Measurements from ENCODE around the gene ADD2. TPM values are rescaled to one million over a fixed set of nuclear protein-coding genes. Genes with fewer than 3 reads are reported as not detected.

The ADD2 gene
- total RNA-seq, 1 donor from 2014 or later = not detected

DNA sequence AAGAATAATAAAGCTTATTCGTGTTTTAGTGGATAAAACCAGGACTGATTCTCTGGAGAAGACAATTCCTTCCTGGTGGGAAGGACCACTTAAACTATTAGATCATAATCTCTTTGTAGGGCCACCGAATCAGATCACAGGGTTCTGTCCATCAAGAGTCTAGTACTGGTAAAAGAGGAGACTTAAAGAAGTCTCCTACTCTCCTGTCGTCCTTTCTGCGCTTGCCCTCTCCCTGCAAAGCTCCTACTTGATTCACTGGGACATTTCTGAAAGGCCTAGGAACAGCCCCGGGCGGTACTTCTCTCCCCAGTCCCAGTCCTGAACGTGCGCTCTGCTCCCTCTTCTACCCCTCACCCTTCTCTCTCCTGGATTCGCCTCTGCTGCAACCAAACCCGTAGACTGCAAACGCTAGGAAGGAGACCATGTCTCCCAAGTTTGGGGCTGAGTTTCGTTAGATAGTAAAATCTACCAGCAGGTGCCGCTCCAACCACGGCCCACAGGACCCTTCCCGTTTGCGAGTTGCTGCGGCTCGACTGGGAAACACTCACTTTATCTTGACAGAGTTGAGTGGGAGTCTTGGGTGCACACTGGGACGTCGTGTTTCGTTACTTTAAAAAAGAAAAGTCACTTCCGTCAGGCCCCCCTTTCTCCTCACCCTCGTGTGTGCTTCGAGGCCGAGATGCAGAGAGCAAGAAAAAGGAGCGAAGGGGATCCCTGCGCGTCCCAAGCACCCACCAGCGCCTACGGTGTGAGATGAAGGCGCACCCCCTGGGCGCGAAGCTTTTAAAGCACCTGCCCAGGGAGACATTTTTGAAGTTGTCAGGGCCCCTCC, 21.5 kb upstream of the ADD2 start:
- peak; percentile 50 for DNase-seq (ENCODE audit: low read depth)

DNA sequence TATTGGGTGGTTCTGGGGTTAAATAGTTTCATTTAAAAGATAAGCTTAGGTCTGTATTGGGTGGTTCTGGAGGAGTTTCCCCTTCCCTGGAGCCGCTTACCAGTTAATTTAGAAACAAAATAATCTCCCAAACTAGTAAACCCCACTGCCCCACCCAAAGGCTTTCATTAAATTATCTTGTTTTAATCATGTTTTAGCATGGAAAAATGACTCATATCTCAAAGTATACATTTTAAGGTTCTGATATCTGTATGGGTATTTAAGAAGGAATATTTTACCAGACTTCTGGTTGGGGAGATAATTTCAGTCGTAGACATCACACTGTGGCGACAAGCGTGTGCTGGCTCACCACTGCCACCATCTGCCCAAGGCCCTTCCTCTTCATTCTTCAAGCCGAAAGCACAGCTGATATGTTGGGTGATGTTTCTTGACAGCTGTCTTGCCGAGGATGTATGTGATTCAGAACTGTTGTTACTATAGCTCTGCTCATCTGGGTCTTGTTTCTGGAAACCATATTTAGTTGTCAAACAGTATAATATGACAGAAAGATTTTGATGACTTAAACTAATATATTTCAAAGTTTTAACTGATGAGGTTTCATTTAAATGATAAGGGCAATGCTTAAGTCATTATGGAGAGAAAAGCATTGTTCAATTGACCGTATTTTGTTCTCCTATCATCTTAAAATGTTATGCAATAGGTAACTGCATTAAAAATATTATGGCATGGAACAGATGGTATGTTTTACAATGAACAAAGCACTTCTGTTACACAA, 17.3 kb upstream of the ADD2 start:
- DNase-seq (ENCODE audit: low read depth) = peak; percentile 81

DNA sequence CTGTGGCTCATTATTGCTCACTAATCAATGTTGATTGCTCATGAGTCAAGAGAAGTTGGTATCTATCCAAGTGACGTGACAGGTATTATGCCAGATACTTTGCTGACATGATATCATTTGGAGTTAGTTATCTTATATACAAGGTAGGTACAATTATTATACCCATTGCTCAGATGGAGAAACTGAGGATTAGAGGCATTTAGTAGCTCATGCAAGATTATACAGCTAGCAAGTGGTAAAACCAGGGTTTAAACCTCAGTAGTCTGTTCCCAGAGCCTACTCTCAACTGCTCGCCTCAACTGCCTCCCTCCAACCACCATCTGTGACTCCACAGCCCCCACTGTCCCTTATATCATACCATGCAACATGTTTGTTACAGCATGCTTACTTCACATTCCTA, 16.3 kb upstream of the ADD2 start:
- no peak for DNase-seq (ENCODE audit: low read depth)

DNA sequence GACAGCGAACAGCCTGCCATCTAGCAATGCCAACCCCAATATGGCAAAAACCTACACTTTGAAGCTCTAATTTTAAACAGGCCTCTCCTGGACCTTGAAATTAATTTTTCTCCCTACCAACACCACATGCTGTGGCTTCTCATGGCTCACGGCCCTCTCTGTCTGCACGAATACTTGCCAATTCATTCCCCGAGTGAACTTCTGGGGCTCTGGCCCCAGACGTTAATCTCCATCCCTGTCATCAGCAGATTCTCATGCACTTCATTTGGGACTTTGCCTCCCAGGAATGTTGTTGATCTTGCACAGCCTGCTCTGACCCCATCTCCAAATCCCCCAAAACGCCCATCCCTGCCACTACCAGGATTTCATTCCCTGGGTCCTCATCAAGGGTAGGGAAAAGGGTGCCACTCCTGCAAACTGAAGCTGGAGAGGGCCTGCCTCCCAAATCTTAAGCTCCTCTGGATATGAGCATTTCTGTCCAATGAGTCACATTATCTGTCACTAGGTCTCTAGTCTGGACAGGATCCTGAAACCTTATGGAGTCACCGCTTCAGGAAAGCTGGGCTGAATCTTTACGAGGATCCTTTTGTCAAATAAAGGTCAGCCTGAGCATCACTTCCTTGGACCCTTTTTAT, 12.0 kb upstream of the ADD2 start:
- DNase-seq (ENCODE audit: low read depth) = no peak

DNA sequence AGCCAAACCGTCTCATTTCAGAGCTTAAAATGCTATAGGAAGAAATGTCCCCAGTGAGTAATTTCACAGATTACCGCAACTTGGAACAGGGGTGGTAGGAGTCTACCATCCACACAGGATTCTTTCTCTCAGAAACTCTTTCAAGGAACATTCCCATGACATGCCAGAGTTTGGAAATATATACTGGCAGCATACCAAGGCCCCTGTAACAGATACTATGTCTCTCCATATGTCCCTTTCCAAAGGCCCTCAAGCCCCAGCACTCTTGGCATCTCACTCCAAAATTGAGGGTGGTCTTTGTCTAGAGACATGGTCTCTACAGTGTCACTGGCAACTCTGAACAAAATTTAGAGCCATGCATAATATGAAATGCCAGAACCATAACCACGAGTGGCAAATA, 11.5 kb upstream of the ADD2 start:
- DNase-seq (ENCODE audit: low read depth) = no peak

DNA sequence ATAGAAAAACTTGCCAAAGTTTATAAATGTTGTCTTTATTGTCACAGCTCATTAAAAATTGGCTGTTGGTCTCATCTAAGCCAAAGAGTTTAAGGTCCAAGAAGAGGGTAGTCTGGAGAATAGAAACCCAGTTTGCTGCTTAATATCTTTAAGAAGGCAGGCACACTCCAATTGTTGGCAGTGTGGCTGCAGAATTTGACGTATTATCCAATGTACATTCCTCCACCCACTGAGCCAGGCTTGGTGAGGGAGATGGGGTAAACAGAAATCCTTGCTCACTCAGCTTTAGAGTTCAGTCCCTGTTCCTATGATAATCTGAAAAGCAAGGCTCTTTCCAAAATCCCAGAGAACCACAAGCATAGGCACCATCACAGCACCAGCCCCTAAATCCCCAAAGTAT, 10.7 kb upstream of the ADD2 start:
- DNase-seq (ENCODE audit: low read depth) = no peak

DNA sequence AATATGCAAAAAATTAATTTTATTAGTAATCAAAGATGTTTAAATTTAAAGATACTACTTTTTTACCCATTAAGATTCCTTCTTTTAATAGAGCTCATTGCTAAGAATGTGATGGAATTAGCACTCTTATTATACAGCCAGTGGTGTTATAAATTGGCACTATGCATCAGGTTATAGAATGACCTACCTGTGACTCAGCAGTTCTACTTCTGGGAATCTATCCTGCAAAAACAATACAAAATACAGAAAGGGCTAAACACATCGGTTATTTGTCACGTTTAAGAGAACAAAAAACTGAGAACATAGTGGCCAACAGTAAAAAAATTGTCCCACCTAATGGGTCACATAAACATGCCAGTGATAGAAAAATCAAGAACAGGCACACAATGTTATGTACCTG, 9.4 kb upstream of the ADD2 start:
- DNase-seq (ENCODE audit: low read depth) = no peak

DNA sequence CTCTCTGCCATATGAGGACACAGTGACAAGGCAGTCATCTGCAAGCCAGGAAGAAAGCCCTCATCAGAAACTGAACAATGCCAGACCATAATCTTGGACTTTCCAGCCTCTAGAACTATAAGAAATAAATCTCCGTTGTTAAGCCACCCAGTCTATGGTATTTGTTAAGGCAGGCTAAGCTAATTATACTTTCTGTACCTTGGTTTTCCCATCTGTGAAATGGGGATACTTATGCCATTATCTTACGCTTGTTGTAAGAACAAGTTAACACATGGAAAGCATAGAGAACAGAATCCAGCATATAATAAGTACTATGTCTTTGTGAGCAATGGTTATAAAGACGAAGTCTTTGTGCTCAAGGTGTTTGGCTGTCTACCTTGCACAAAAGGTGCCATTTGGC, 8.3 kb upstream of the ADD2 start:
- no peak for DNase-seq (ENCODE audit: low read depth)

DNA sequence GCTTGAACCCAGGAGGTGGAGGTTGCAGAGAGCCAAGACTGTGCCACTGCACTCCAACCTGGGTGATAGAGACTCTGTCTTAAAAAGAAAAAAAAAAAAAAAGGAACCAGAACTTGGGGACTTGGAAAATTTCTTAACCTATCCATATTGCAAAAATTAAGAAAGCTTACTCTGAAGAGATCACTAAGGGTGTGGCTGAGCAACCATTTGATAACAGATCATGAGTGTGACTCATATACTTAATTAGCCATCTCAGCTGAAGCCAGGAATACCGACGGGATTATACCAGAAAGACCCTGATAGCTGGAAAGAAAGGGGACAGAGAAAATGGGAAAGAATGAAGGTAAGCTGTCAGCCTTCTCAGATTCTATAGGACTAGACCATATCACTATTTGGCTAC, 7.1 kb upstream of the ADD2 start:
- DNase-seq (ENCODE audit: low read depth) = no peak

DNA sequence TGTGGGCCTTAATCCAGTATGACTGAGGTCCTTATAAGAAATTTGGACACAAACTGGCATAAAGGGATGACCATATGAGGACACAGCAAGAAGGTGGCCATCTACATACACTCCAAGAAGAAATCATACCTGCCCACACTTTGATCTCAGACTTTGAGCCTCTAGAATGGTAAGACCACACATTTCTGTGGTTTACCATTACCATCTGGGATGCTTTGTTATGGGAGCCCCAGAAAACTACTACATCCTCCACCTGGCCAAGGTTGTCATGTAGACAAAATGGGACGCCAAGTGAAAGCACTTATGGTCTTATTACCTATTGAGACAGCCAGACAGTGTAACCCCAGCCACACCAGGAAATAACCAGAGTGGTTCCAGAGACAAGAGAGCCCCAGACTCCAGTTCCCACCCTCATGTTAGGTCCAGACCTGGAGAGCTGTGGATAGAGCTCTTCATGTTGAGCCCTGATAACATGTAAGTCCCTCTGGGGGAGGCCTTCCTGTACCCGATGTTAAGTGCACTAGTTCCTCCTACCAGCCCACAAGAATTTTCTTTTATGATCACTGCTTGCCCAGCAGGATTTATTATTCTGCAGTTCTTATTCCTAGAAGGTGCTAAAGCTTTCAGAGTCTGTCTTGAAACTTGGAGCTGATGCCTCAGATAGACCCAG, 4.6 kb upstream of the ADD2 start:
- no peak for DNase-seq (ENCODE audit: low read depth)

DNA sequence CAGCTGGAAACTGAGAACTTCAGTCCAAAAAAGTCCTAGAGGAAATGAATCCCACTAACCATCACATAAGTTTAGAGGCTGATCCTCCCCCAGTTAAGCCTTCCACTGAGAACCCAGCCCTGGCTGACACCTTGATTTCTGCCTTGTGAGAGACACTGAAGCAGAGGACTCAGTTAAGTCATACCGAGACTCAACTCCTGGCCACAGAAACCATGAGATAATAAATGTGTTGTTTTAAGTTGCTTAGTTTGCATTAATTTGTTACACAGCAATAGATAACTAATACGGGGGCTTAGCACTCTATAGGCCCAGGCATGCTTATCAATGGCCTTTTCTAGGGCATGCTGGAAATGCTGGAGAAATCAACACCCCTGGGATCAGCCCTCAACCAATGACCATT, 3.4 kb upstream of the ADD2 start:
- no peak for DNase-seq (ENCODE audit: low read depth)

DNA sequence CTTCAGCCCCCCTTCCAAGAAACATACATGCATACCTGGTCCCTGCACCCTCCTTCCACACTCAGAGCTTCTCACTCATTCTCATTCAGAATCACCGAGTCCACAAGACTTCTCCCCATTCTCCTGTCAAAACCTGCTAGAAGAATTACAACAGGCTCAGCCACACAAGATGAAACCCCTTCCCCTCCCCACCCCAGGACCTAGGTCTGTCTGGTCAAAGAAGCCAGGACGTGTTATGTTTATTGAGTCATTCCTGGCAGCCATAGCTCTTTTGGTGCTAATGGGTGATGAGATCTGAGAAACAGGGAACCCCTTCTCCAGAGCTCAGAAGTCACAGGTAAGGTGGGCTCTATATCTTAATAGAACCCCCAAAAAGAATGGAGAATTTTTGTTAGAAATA, 1.4 kb upstream of the ADD2 start:
- no peak for DNase-seq (ENCODE audit: low read depth)

DNA sequence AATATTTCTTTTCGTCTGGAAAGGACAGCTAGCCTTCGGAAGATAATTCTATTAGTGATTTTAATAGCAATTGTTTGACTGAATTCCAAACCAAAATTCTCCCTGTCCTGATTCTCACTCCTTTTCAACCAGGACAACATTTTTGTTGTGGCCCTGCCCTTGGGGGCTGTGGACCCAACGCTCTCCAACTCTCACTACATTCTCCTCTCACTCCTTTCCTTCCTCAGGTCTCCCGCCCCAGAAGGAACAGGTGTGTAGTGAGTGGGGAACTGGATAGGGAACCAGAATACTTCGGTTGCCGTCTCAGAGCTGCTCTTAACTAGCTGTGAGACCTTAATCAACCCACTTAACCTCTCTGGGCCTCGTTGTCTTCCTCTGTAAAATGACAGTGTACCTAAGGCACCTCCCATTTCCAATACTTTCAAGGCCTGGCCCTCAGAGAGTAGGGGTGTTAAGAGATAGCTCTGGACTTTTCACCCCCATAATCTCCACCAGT, 638 bp upstream of the ADD2 start:
- DNase-seq (ENCODE audit: low read depth) = no peak

DNA sequence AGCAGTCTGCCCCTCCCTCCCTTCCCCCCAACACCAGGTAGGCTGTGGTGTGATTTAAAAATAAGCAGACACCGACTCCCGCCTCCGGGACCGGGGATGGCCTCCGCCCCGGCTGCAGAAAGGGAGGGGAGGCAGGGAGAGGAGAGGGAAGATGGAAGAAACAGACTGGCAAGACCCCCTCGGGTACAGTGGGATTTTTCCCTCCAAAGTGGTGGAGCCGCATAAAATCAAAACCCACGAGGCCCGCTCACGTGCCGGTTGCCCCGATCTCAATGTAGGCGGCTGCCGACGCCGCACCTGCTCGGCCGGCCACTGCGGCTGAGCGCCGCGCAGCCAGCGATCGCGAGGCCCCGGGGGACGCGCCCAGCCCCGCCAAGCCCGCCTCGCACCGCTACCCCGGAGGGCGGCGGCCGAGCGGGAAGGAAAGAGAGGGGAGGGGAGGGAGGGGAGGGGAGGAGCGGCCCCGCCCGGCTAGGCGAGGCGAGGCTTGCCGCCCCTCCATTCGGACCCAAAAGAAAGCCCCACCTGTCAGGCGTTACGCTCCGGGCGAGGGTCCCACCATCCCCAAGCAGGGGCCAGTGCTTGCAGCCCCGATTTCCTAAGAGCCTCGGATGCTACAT, 811 bp downstream of the ADD2 start:
- DNase-seq (ENCODE audit: low read depth) = no peak

DNA sequence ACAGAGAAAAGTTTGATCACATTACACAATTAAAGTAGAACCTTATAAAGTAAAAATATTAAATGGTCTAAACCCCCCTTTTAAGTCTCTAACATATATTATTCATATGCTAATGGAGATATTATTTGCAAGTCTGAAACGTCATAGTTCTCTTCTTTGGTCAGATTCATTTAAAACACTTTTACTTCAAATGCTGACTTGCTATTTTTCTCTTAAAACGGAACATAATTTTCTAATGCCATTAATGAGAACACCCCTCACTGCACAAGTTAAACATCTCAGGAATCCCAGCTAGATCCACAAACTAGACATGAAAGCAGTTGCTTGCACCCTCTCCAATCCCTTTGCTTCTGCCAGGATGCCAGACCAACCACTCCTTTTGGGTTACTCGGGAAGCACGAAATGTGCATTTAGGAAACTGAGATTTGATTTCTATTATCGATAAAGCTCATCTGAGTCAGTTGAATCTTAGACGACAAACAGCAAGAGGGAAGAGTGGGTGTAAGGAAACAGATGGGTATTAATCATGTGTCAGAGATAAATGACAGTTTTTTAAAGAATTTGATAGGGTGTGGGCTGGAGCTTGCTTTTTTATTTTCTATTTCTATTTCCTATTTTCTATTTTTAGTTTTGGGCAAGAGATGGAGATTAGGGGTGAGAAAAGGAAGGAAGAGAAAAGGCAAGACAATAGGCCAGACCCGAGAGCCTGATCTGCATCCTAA, 1.5 kb downstream of the ADD2 start:
- DNase-seq (ENCODE audit: low read depth) = no peak

DNA sequence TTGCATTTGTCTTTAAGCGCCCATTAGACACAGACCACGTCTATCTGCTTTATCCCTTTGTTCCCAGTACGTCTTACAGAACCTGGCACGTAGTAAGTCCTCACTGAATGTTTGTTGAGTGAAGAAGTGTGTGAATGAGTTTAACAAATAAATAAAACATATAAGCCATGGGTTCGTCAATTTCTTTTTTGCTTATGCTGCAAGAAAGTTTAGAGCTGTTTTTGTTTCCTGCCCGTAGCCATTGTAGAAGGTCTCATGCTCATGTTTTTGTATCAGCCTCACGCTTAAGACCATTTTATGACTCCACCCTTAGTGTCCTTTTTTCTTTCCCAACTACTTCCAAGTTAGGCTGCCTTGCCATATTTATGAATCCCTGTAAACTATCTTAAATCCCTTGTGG, 2.5 kb downstream of the ADD2 start:
- DNase-seq (ENCODE audit: low read depth) = no peak

DNA sequence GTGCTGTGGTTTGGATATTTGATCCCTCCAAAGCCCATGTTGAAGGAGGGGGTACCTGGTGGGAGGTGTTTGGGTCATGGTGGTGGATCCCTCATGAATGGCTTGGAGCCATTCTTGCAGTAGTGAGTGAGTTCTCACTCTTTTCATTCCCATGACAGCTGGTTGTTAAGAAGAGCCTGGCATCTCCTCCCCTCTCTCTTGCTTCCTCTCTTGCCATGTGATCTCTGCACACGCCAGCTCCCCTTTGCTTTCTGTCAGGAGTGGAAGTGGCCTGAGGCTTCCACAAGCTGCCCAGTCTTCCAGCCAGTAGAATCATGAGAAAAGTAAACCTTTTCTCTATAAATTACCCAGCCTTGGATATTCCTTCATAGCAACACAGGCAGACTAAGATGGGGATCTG, 8.6 kb downstream of the ADD2 start:
- no peak for DNase-seq (ENCODE audit: low read depth)

DNA sequence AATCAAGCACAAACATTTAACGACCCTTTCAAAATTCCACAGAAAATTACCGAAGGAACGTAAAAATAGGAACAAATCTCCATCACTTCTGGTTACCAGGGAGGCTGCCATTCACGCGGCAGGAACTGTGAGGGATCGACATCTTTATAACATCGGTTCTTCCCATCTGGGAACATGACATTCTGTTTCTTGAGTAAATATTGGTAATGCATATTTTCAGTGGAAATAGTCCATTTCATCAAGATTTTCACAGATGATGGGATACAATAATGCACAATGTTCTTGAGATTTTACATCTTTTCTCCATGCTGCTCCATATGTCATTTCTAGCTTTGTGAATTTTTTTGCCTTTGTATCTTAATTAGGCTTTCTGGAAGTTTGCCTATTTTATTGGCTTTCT, 10.0 kb downstream of the ADD2 start:
- no peak for DNase-seq (ENCODE audit: low read depth)

DNA sequence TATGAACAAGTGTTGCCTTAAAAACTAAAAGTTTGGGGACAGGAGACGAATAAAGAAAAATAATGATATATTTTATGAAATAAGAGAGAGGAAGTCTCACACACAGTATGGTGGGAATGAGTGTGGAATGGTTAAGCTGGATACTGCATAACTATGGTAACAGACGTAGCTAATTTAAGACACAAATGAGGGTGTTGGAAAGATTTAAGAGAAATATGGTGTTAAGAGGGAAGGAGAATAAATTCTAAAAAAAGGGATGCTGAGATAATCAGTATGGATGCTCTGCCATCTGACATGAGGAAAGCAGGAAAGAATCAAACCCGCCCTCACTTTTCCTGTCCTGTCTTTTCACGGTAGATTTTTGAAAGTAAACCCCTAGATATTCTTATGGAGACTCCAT, 10.6 kb downstream of the ADD2 start:
- no peak for DNase-seq (ENCODE audit: low read depth)

DNA sequence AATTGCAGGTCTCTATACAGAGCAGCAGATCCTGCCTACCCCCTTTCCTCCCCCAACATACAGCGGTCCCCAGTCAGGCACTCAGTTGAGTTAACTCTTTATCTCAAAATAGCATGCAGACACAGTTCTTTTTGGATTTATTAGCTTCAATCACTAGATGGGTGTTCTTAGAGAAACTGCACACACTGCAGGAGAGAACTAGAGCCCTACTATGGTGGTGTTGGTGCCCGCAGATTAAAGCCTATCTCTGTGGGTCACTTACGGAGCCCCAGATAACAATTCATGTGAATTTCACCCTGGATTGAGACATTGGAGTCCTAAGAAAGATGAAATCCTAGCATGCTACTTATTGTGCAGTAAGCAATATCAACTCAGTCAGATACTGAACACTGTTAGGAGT, 11.9 kb downstream of the ADD2 start:
- DNase-seq (ENCODE audit: low read depth) = no peak

DNA sequence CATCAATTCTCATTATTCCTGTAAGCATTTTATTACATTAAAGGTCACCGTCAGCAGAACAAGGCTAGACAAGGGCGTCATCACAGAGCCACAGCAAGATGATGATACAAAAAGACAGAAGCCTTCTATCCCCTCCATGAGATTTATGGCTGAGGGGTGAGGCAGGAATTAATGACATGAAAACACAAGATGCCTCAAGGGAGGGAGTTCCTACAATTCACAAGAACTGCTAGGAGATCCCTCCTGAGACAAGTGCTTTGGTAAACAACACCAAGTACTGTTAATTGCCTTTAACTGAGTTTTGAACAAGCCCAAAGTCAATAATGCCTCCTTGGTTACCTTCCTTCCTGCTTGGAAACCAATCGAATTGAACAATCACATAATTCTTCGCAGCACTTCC, 14.1 kb downstream of the ADD2 start:
- no peak for DNase-seq (ENCODE audit: low read depth)

Measured in myocyte (in vitro differentiated cells).